GM19035 (cell line): ENCODE measurements around the gene ANKDD1A.

Experiments
- ATAC-seq: cut with Tn5 transposase; IDR thresholded peaks from one replicate; pipeline ENCODE4 v1.9.1; 2021; ENCODE audit not compliant: unreplicated experiment

The ANKDD1A gene

DNA sequence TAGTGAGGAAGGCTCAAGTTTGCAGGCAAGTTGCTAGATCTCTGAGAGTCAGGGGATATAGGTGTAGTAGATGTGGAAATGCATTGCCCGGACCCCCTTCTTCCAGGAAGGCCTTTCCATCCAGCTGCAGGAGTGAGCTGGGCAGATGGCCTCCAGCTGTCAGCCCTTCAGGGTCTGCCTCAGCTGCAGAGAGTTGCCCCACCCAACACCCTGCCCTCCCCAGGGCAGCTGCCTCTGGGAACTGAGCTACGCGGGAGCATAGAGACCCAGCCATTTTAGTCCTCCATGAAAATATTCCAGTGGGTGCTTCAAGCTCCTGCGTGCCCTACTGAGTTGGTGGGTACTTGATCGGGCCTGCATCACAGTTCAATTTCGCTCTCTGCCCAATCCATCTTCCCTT, 48.5 kb downstream of the ANKDD1A start:
- ATAC-seq = no peak

- ATAC-seq = no peak
Observed at GRCh38 chr15:64961013-64961412, 49.3 kb downstream of the ANKDD1A start.

- no peak for ATAC-seq
Observed at GRCh38 chr15:64969401-64969800, 57.7 kb downstream of the ANKDD1A start.

DNA sequence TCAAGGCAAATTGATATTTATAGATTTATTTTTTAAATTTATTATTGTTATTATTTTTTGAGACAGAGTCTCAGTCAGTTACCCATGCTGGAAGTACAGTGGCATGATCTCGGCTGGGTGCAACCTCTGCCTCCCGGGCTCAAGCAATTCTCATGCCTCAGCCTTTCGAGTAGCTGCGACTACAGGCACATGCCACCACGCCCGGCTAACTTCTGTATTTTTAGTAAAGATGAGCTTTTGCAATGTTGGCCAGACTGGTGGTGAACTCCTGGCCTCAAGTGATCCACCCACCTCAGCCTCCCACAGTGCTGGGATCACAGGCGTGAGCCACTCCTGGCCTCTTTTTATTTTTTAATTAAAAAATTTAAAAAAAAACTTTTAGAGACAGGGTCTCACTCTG, 59.0 kb downstream of the ANKDD1A start:
- no peak for ATAC-seq

- ATAC-seq = no peak
Observed at GRCh38 chr15:64975390-64975789, 63.7 kb downstream of the ANKDD1A start.

- ATAC-seq = no peak
Observed at GRCh38 chr15:64979252-64979710, 67.6 kb downstream of the ANKDD1A start.

- no peak for ATAC-seq
Observed at GRCh38 chr15:64981812-64982431, 70.2 kb downstream of the ANKDD1A start.

GRCh38 chr15:64982472-64982871, 70.8 kb downstream of the ANKDD1A start:
- ATAC-seq = no peak

- ATAC-seq = no peak
Observed at GRCh38 chr15:64985366-64986033, 73.8 kb downstream of the ANKDD1A start.

DNA sequence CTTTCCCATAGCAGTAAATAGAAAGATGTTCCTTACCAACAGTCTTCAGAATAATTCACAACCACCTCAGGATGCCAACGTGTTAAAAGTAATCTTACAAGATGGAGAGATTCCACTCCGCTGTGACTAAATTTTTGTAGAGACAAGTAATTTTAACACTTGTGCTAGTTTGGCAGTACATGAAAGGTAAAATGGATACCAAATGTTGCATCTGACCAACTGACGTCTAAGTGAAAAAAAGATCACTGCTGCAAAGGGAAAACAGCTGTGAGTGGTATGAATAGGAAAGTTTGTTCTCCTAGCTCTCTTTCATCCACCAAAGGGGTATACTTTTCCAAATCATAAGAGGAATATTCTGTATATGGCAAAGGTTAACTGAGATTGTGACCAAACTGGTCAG, 75.4 kb downstream of the ANKDD1A start:
- no peak for ATAC-seq

DNA sequence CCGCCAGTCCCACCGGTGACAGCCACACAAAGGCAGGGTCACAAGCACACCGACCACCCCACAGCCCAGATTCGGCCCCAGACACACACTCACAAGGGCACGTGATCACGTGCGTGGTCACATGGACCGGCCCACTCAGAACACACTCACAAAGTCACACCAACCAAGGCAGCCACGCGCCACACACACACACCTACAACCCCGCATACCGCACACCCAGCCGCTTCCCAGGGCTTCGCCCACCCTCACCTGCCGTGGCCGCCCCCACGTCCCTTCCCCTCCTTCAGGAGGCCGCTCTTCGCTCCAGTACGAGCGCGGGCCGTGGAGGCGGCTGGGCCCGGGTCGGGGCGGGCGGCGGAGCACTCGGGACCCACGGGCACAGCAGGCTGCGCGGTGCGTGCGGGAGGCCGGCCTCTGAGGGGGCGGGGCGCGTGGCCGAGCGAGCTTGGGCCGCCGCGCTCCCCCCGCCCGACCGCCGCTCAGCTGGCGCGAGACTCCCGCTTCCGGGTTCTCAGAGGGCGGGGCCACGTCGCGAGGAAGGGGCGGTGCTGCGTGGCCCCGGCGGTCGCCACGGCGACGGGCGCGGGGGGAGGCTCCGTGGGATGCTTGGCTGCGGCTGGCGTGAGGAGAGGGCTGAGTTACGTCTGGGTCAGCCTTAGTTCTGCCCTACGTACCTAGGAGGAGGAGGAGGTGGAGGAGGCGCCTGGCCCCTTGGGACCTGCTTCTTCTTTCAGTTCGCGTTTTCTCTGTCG, 77.9 kb downstream of the ANKDD1A start, which contains the start of gene SPG21:
SPG21 (minus strand) TSS at position 499 of the 752 bp plus-strand sequence. CDS start 6,345 bp downstream, outside the sequence.
- ATAC-seq = peak; percentile 96

DNA sequence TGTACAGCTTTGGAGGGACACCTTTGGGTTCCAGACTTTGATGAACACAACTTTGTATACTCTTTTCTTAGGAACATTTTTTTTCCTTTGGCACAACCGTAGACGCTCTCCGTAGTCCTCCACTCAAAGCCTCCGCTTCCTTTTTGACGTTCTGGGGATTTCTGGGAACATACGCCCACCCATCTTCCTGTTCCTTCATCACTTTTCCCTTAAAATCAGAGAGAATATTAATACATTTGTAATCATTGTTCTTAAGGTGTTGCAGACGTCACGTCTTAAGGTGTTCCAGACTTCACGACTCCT, 78.4 kb downstream of the ANKDD1A start:
- ATAC-seq = no peak

DNA sequence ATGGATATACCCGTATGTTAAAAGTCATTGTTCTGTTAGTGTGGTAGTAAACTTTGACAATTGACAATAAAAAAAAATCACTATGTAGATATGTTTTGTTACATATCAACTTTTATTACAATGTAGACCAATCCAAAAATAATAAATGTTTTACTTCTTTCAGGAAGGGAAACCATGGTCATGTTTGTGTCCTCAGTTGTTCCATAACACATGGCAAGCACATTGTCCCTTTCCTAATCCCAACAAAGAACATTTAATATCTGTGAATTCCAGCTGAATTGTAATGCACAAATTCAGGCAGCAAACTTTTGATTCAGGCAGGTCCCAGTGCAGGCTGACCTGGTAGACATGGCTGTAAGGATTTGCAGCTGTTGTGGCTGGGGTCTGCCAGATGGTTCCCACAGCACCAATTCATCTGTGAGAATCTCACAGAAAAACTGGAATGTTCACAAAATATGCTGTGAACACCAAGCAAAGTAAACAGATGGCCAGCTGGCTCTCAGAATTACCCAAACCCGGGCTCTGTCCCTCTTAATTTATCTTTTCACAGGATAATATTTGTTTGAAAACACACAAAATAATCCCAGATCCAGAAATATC, 79.9 kb downstream of the ANKDD1A start:
- ATAC-seq = no peak

GRCh38 chr15:64993290-64993689, 81.6 kb downstream of the ANKDD1A start:
- no peak for ATAC-seq

DNA sequence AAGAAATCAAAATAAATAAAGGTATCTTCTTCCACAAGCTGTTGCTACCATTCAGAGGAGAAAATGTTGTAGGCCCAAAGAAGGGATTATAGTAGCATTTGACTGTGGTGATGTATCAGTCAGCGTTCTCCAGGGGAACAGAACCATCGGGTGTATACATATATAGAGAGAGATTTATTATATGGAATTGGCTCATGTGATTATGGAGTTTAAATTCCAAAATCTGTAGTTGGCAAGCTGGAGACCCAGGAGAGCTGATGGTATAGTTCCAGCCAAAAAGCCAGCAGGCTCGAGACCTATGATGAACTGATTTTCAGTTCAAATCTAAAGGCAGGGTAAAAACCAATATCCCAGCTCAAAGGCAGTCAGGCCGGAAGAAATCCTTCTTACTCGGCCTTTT, 85.4 kb downstream of the ANKDD1A start:
- no peak for ATAC-seq

GRCh38 chr15:64997745-64998375, 86.2 kb downstream of the ANKDD1A start:
- no peak for ATAC-seq

GRCh38 chr15:65004993-65005392, 93.3 kb downstream of the ANKDD1A start:
- no peak for ATAC-seq

DNA sequence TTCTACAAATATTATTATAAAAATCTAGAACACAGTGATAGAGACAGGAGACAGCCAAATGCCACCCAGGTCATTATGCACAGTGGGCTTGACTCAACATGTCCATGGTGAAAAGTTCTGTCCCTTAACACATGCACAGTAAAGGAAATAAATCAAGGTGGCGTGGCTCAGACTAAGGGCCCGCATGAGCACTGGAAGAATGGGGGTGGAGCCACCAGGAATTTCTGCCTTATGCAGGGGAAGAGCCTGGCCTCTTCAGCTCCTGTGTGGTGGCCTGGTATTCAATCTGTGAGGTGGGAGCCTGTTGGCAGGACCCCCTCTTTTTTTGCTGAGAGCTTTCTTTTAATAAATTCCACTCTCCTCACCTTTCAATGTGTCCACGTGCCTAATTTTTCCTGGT, 95.2 kb downstream of the ANKDD1A start:
- ATAC-seq = no peak
